Neutrophil (primary cell): Measurements from ENCODE around the gene RASAL3.

Experiments used
- H3K27ac ChIP-seq: fragments of 200-600 bp; sonication (generic); 2 replicates; pipeline ENCODE4 v1.5.1; 2016; ENCODE audit warnings: mild to moderate bottlenecking, moderate library complexity
- H3K27me3 ChIP-seq: fragments of 200-600 bp; sonication (generic); 2 replicates; pipeline ENCODE4 v1.6.0; 2016; ENCODE audit warnings: mild to moderate bottlenecking
- H3K36me3 ChIP-seq: fragments of 200-600 bp; sonication (generic); 2 replicates; pipeline ENCODE4 v1.5.1; 2017
- H3K4me1 ChIP-seq, 2 experiments: fragments of 200-600 bp in 1 of 2; sonication (generic) in 1 of 2; 1 replicate in 1 of 2; 2 replicates in 1 of 2; pipeline versions ENCODE4 v1.5.1 to v1.6.1; 2013 to 2016; ENCODE audit warnings: low read depth in 1 of 2, low read length in 1 of 2, mild to moderate bottlenecking in 1 of 2, moderate library complexity in 1 of 2; ENCODE audit not compliant: control insufficient read depth in 1 of 2, insufficient read depth in 1 of 2
- H3K4me3 ChIP-seq, 2 experiments: fragments of 200-600 bp in 1 of 2; sonication (generic) in 1 of 2; 1 replicate in 1 of 2; 2 replicates in 1 of 2; pipeline ENCODE4 v1.5.1; 2013 to 2016; ENCODE audit warnings: low read depth in 1 of 2, low read length in 1 of 2, mild to moderate bottlenecking in 1 of 2, moderate library complexity in 1 of 2
- H3K9me3 ChIP-seq: fragments of 200-600 bp; sonication (generic); 2 replicates; pipeline ENCODE4 v1.5.1; 2016
- CTCF ChIP-seq: fragments of 200-600 bp; sonication (generic); IDR thresholded peaks from 2 replicates; pipeline ENCODE4 v1.5.1; 2016; ENCODE audit warnings: antibody characterized with exemption

RASAL3 gene

DNA sequence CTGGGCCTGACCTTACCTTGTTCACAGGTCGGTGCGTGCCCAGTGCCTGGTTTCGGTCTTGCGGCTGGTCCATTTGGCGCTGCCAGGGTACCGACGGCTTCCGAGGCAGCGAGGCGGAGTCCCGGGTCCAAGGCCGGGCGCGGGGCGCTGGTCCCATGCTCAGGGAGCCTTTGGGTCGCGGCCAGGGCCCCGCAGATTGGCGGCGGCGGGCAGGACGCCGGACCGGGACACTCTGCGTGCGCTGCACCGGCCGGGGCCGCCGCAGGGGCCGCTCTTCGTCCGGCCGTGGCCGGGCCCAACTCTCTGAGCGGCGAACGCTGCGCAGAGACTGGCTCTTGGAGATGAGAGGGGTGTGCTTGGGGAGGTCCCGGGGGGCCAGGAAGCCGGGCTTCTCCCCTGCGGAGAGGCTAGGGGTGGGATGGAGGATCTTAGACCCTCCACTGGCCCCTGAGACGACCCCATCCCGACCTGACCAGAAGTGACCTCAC lies 11.2 kb downstream of the RASAL3 start:
- Histone ChIP-seq H3K9me3 (no peaks in the 10 kb centered on the region), H3K4me3 (no peak overlapping the region), H3K4me1 (peaks cover 13 to 16% of the 10 kb centered on the region in 2 experiments), H3K27ac (peak overlapping the region; percentile 18), H3K27me3 (no peaks in the 10 kb centered on the region), H3K36me3 (peaks cover 70% of the 10 kb centered on the region)
- no peak for TF ChIP-seq CTCF

DNA sequence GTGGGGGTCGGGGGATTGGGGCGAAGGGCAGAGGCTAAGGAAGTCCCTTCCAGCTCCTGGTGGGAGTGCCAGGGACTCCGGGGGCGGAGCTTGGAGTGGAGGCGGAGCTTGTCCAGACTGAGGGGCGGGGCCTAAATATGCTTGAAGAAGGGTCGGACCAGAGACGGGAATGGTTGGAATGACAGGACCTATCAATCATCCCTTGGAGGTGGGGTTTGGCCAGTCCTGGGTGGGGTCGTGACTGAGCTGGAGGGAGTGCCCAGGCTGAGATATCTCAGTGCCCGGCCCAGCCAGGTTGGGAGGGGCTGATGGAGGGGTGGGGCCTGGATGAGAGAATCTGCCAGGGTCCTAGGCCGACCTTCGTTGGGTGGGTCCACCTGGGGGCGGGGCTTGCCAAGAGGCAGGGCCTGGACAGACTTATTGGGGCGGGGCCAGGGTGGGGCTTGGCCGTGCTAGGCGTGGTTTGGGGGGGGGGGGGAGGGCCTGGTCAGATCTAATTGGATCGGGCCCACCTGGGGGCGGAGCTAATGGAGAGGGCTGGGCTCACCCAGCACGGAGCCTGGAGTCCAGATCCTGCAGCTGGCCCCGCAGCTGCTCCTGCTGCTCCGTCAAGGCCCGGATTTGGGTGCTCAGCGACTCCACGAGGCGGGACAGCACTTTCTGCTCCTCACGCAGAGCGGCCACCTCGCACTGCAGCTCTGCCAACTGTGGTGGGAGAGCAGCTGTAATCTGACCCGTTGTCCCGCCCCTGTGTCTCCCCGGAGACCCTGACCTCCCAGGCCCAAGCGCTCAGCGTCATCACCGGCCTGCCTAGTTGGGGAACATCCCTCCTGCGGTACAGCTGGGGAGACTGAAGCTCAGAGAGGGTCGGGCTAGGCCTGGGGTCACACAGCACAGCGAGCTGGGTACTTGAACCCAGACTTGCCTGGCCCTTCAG lies 12.0 kb downstream of the RASAL3 start:
- H3K4me3 ChIP-seq, result no peak overlapping the region
- peaks cover 16 to 24% of the 10 kb centered on the region in 2 experiments for H3K4me1 ChIP-seq
- no peaks in the 10 kb centered on the region for H3K9me3 ChIP-seq
- TF ChIP-seq CTCF, result no peak
- peak overlapping the region; percentile 92 for H3K27ac ChIP-seq
- peaks cover 64% of the 10 kb centered on the region for H3K36me3 ChIP-seq
- H3K27me3 ChIP-seq, result no peaks in the 10 kb centered on the region

DNA sequence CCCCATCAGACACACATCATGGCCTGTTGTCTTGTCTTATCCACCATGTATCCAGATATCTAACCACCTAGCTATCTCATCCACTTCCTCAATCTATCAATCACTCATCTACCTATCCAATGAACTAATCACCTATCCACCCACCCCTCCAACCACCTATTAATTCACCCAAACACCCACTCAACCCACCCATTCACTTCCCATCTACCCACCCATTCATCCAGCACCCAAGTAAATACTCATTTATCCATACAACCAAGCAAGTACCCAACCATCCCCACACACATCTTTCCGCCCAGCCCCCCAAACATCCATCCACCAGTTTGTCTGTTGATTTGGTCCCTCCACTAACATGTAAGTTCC lies 13.8 kb downstream of the RASAL3 start:
- Histone ChIP-seq H3K27ac (peak overlapping the region; percentile 92), H3K9me3 (no peaks in the 10 kb centered on the region), H3K4me1 (peaks cover 35 to 42% of the 10 kb centered on the region in 2 experiments), H3K36me3 (peaks cover 50% of the 10 kb centered on the region), H3K4me3 (no peak overlapping the region), H3K27me3 (no peaks in the 10 kb centered on the region)
- TF ChIP-seq CTCF, result no peak

- Histone ChIP-seq H3K4me1 (peaks cover 35 to 42% of the 10 kb centered on the region in 2 experiments), H3K36me3 (peaks cover 49% of the 10 kb centered on the region), H3K9me3 (no peaks in the 10 kb centered on the region), H3K27ac (peak within 1 kb of the TSS; percentile 92), H3K4me3 (peak within 1 kb of the TSS; percentile 58 to 62), H3K27me3 (no peaks in the 10 kb centered on the region)
- TF ChIP-seq CTCF, result no peak
Observed at GRCh38 chr19:15449620-15450527, 14.5 kb downstream of the RASAL3 start, which contains the start of gene WIZ. TSS of gene WIZ (minus strand) at chr19:15449956. CDS start at chr19:15448307, 1,649 bp downstream.
